GM18519 (cell line): ENCODE measurements around the gene UBXN1.
"Not testable (repeated sequence)": the region's sequence is repeated elsewhere in the genome, so short reads cannot be mapped to it uniquely, and the experiment has no call there.

ENCODE experiments used
- ATAC-seq: cut with Tn5 transposase; IDR thresholded peaks from one replicate; pipeline ENCODE4 v1.9.1; 2021; ENCODE audit warnings: mild to moderate bottlenecking, moderate library complexity; ENCODE audit not compliant: unreplicated experiment, low FRiP score

UBXN1 gene

GRCh38 chr11:62708793-62709192 lies 29.9 kb upstream of the UBXN1 start:
- no peak for ATAC-seq

- ATAC-seq: no peak
These were observed 29.5 kb upstream of the UBXN1 start for GRCh38 chr11:62708392-62708791.

DNA sequence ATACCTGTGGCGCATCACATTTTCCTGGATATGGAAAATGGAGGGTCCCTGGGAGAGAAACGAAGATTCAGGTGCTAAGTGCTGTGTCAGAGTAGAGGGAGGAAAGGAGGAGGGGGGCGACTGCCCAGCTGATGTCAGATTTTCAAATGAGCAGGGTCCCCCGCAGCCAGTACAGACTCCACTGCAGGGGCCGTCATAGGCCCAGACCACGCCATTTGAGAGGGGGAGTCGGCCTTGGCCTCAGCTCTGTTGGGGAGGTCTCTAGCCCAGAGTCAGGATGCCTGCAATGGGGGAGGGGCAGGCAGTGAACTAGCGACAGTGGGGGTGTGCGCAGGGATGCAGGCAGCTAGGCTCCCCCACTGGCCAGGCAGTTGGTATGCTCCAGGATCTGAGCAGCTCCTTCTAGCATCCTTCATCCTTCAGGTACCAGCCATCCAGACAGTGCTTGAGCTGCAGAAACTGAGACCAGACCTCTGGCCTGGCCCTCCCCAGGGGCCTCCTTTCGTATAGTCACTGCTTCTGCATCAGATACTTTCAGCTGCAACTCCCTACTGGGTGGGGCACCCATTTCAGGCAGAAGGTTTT lies 28.5 kb upstream of the UBXN1 start, which contains the start of the genes BSCL2 and GNG3:
Gene BSCL2, minus strand, starts transcription at position 148 of the 585 bp plus-strand sequence. CDS start 229 bp downstream, outside the sequence.
Gene GNG3, plus strand, starts transcription at position 400 of the 585 bp plus-strand sequence. CDS start 620 bp downstream, outside the sequence.
- no peak for ATAC-seq

- ATAC-seq: no peak
These were observed 28.0 kb upstream of the UBXN1 start for GRCh38 chr11:62706850-62707247.

GRCh38 chr11:62705880-62706849 lies 27.3 kb upstream of the UBXN1 start:
- ATAC-seq: peak; percentile 37

DNA sequence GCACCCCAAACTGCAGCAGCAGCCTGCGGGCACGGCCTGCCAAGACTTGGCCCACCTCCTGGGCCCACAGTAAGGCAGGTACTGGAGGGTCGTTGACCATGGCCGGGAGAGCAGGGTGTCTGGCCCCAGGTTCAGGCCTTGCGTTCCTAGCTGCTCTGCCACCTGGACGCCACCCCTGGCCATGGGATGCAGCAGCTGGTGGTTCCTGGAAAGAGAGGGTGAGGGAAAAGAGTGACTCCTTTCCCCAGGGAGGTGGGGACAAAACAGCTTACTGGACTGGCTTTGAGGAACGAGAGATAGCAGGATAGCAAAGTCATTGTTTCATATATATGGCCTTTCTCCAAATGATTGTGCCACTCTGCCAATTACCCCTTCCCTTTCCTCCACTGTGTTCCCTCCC lies 26.5 kb upstream of the UBXN1 start:
- ATAC-seq: no peak

DNA sequence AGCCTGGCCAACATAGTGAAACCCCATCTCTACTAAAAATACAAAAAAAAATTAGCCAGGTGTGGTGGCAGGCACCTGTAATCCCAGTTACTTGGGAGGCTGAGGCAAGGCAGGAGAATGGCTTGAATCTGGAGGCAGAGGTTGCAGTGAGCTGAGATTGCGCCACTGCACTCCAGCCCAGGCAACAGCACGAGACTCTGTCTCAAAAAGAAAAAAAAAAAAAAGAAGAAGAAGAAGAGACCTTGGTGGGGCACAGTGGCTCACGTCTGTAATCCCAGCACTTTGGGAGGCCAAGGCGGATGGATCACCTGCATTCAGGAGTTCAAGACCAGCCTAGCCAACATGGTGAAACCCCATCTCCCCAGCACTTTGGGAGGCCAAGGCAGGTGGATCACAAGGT lies 25.0 kb upstream of the UBXN1 start:
- ATAC-seq: not testable (repeated sequence)

GRCh38 chr11:62702246-62702645 lies 23.4 kb upstream of the UBXN1 start:
- ATAC-seq: no peak

GRCh38 chr11:62694455-62695167 lies 15.7 kb upstream of the UBXN1 start:
- no peak for ATAC-seq

DNA sequence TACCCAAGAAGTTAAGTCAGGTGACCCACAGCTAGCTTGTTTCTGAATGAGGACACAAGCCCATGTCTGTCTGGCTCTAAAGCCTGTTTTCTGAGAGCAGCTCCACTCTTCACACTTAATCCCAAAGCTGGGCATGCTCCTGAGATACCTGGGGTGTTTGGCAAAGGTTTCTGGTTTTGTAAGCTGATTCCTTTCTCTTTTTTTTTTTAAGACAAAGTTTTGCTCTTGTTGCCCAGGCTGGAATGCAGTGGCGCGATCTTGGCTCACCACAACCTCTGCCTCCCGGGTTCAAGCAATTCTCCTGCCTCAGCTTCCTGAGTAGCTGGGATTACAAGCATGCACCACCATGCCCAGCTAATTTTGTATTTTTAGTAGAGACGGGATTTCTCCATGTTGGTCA lies 14.8 kb upstream of the UBXN1 start:
- not testable (repeated sequence) for ATAC-seq

GRCh38 chr11:62689421-62690183 lies 10.7 kb upstream of the UBXN1 start, which contains the start of gene LRRN4CL:
LRRN4CL (minus strand) TSS chr11:62689530; CDS start chr11:62688508, 1,022 bp downstream.
- no peak for ATAC-seq

DNA sequence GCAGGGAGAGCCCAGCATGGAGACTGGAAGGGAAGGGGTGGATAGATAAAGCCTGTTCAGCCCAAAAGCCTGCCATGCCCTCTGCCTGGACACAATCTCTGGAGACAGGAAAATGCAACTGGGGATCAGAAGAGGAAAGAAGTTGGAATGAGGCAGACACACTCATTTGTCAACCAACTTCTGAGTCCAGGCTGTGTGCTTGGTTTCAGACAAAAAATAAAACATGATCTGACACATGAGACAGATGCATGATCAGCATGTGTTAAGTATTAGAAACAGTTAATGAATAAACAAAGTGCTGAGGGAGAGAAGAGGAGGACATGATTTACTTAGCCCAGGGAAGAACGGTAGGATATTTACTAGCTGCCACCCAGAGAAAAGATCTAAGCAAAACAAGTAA lies 9.6 kb upstream of the UBXN1 start:
- no peak for ATAC-seq

DNA sequence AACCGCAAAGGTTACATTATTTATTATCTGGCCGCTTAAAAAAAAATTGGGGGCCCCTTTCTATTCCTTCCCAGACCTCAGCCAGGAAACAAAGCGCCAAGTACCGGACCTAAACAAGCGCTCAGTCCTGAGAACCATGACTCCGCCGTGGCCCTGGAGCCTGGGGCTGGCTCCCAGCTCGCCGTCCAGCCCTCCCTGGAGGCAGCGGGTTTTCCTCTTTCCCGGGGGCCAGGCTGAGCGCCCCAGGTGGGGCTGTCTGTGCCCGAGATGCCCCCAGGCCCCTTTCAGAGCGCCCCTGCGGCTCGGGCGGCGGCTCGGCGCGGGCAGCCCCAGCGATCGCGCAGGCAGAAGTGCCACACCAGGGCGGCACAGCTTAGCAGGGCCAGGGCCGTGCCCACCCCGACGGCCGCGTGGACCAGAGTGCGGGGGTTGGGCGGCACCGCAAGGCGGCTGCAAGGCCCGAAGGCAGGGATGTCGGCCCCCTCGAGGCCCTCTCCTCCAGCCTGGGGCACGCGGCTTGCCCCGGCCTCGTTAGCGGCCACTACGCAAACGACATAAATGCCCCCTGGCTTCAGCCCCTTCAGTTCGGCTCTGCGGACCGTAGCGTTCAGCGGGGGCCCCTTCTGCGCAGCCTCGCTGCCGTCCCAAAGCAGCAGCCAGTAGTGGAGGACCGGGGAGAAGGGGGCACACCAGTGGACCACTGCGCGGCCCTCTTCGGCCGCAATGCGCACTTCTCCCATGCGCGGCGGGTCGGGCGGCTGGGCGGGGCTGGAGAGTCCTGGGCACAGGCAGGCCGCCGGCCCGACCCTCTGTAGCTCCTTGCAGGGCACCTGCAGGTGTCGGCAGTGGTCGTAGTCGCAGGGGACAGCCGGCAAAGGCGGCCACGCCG lies 8.9 kb upstream of the UBXN1 start:
- no peak for ATAC-seq

DNA sequence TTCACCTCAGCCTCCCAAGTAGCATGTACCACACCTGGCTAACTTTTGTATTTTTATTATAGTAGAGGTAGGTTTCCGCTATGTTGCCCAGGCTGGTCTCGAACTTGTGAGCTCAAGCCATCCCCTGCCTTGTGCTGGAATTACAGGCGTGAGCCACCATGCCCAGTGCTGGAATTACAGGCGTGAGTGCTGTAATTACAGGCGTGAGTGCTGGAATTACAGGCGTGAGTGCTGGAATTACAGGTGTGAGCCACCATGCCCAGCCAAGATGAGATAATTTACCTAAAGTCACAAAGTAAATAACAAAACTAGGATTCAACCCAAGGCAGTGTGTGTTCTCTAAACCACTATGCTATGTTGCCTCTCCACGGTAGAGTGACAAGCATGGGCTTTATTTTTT lies 3.6 kb upstream of the UBXN1 start:
- ATAC-seq: no peak

- peak; percentile 69 for ATAC-seq
These were observed 2.0 kb upstream of the UBXN1 start for GRCh38 chr11:62680825-62681240.

DNA sequence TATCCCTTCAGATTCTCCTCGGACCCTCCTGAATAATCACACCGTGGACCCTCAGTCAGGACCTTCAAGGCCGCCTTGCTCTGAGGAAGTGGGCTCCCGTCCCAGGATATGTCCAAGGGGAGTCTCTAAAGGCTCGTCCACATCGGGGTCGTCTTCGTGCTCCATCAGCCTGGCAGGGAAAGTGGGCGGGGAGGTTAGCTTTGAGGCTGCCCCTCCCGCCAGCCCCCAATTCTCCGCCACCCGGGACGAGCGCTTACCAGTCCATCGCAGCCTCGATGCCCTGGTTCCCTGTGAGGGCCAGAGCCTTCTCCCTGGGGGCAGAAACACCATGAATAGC lies 472 bp downstream of the UBXN1 start:
- ATAC-seq: no peak

GRCh38 chr11:62677714-62678113 lies 1.2 kb downstream of the UBXN1 start:
- ATAC-seq: no peak

- ATAC-seq: no peak
These were observed 1.7 kb downstream of the UBXN1 start for GRCh38 chr11:62677156-62677555.

GRCh38 chr11:62676698-62677097 lies 2.2 kb downstream of the UBXN1 start:
- ATAC-seq: no peak
